ENCODE measurements around the gene TAF5. TPM values are rescaled to one million over a fixed set of nuclear protein-coding genes. Genes with fewer than 3 reads are reported as not detected.
"Not testable (repeated sequence)": the region's sequence is repeated elsewhere in the genome, so short reads cannot be mapped to it uniquely, and the experiment has no call there.

The TAF5 gene
- total RNA-seq, 1 experiment from 2014 or later, result 8.3 TPM

GRCh38 chr10:103355906-103356599 is 11.7 kb upstream of the TAF5 start:
- Histone ChIP-seq H3K27ac (ENCODE audit: insufficient read length, low read depth, low read length) (no peak overlapping the region), H3K9ac (ENCODE audit: extremely low read depth, insufficient read length, low read length) (no peak overlapping the region), H2BK5ac (ENCODE audit: insufficient read length, low read length) (no peak overlapping the region), H3K27me3 (ENCODE audit: insufficient read depth, low read length) (no peaks in the 10 kb centered on the region), H3T11ph (ENCODE audit: low read length) (no peak overlapping the region), H3K56ac (ENCODE audit: insufficient read length, low read depth, low read length) (no peak overlapping the region), H2BK15ac (ENCODE audit: low read depth, low read length) (no peak overlapping the region), H4K91ac (ENCODE audit: insufficient read length, low read depth, low read length) (no peak overlapping the region), H3K4me1 (ENCODE audit: insufficient read depth, low read length) (no peaks in the 10 kb centered on the region), H2AFZ (ENCODE audit: low read length) (no peak overlapping the region), H3K4ac (ENCODE audit: low read depth, low read length) (no peak overlapping the region), H3K14ac (ENCODE audit: insufficient read depth, low read length) (no peak overlapping the region), H2AK5ac (ENCODE audit: insufficient read length, low read length) (no peak overlapping the region), H2BK120ac (ENCODE audit: low read depth, low read length, poor library complexity, severe bottlenecking) (no peak overlapping the region), H4K5ac (ENCODE audit: insufficient read length, low read depth, low read length) (no peak overlapping the region), H3K79me2 (ENCODE audit: insufficient read depth, low read length) (no peaks in the 10 kb centered on the region), H3K23me2 (ENCODE audit: insufficient read length, low read depth, low read length, poor library complexity, severe bottlenecking) (no peaks in the 10 kb centered on the region), H3K18ac (ENCODE audit: insufficient read length, low read depth, low read length) (no peak overlapping the region), H2BK20ac (ENCODE audit: low read depth, low read length, poor library complexity, severe bottlenecking) (no peak overlapping the region), H3K23ac (ENCODE audit: insufficient read length, low read depth, low read length) (no peak overlapping the region), H3K4me2 (ENCODE audit: insufficient read depth, insufficient read length, low read length) (no peak overlapping the region), H4K20me1 (ENCODE audit: control insufficient read depth, insufficient read depth, insufficient read length) (no peaks in the 10 kb centered on the region), H2BK12ac (ENCODE audit: insufficient read length, low read depth, low read length) (no peak overlapping the region), H4K8ac (replicated peaks; ENCODE audit: insufficient read length, low read depth, low read length) (no peak overlapping the region), H3K79me1 (ENCODE audit: insufficient read depth, low read depth, low read length, poor library complexity, severe bottlenecking) (no peaks in the 10 kb centered on the region), H3K9me3 (ENCODE audit: control insufficient read depth, low read depth, low read length) (no peaks in the 10 kb centered on the region)
- no peak for DNase-seq
- TF ChIP-seq CTCF (conservative IDR thresholded peaks at IDR 0.05), result no peak
- Mint-ChIP-seq H3K27me3 (ENCODE audit: low read depth) (no peaks in the 10 kb centered on the region), H3K27ac (no peak overlapping the region), H3K4me3 (no peak overlapping the region), H3K9me3 (no peaks in the 10 kb centered on the region; a peak in 1 of 5 replicates), H3K4me1 (peaks cover 0 to 6% of the 10 kb centered on the region in 2 experiments; a peak in 2 of 4 replicates), H3K36me3 (ENCODE audit: insufficient read depth in 1 of 3, low read depth in 3 of 3) (no peaks in the 10 kb centered on the region)
- WGBS (ENCODE audit: extremely low coverage, insufficient read length, low lambda C conversion rate), result no CpG with 5 or more reads among the region's 5 CpGs

GRCh38 chr10:103359493-103359892 is 8.3 kb upstream of the TAF5 start:
- not testable (repeated sequence) for DNase-seq; H2AK5ac ChIP-seq (ENCODE audit: insufficient read length, low read length); H2BK5ac ChIP-seq (ENCODE audit: insufficient read length, low read length); H3K4ac ChIP-seq (ENCODE audit: low read depth, low read length); H2AFZ ChIP-seq (ENCODE audit: low read length); H3K23ac ChIP-seq (ENCODE audit: insufficient read length, low read depth, low read length); H3K9me3 ChIP-seq (ENCODE audit: control insufficient read depth, low read depth, low read length); H2BK120ac ChIP-seq (ENCODE audit: low read depth, low read length, poor library complexity, severe bottlenecking); H3K9me3 Mint-ChIP-seq; H3K23me2 ChIP-seq (ENCODE audit: insufficient read length, low read depth, low read length, poor library complexity, severe bottlenecking); H3K79me1 ChIP-seq (ENCODE audit: insufficient read depth, low read depth, low read length, poor library complexity, severe bottlenecking); H2BK12ac ChIP-seq (ENCODE audit: insufficient read length, low read depth, low read length); H3K14ac ChIP-seq (ENCODE audit: insufficient read depth, low read length); H2BK15ac ChIP-seq (ENCODE audit: low read depth, low read length); H3K4me3 Mint-ChIP-seq; H3K4me2 ChIP-seq (ENCODE audit: insufficient read depth, insufficient read length, low read length); H4K5ac ChIP-seq (ENCODE audit: insufficient read length, low read depth, low read length); H3K27me3 Mint-ChIP-seq (ENCODE audit: low read depth); H3K56ac ChIP-seq (ENCODE audit: insufficient read length, low read depth, low read length); H2BK20ac ChIP-seq (ENCODE audit: low read depth, low read length, poor library complexity, severe bottlenecking); H3K27ac Mint-ChIP-seq; H3K9ac ChIP-seq (ENCODE audit: extremely low read depth, insufficient read length, low read length); H3K36me3 Mint-ChIP-seq (ENCODE audit: insufficient read depth in 1 of 3, low read depth in 3 of 3); H4K8ac ChIP-seq (replicated peaks; ENCODE audit: insufficient read length, low read depth, low read length); H3K27me3 ChIP-seq (ENCODE audit: insufficient read depth, low read length); H4K91ac ChIP-seq (ENCODE audit: insufficient read length, low read depth, low read length); H3K18ac ChIP-seq (ENCODE audit: insufficient read length, low read depth, low read length); H3K79me2 ChIP-seq (ENCODE audit: insufficient read depth, low read length); H4K20me1 ChIP-seq (ENCODE audit: control insufficient read depth, insufficient read depth, insufficient read length); H3K4me1 ChIP-seq (ENCODE audit: insufficient read depth, low read length); H3T11ph ChIP-seq (ENCODE audit: low read length); H3K27ac ChIP-seq (ENCODE audit: insufficient read length, low read depth, low read length); H3K4me1 Mint-ChIP-seq
- WGBS (ENCODE audit: extremely low coverage, insufficient read length, low lambda C conversion rate), result no CpG with 5 or more reads among the region's 4 CpGs
